Cardiac muscle cell (in vitro differentiated cells and primary cell): ENCODE results near the gene SERPINB6. TPM values are rescaled to one million over a fixed set of nuclear protein-coding genes. Genes with fewer than 3 reads are reported as not detected.

Experiments used
- DNase-seq, 2 donors: peaks; one replicate each; pipeline versions ENCODE4 v3.0.0 to v3.0.0-alpha.2; 2010 to 2017; ENCODE audit warnings: low read depth in 1 of 2, low spot score in 1 of 2
- H3K27ac ChIP-seq: fragments of 200-600 bp; sonication (generic); 2 replicates; pipeline ENCODE4 v1.5.1; 2016
- H3K27me3 ChIP-seq: fragments of 200-600 bp; sonication (generic); 2 replicates; pipeline ENCODE4 v1.6.0; 2016; ENCODE audit warnings: control low read depth
- H3K36me3 ChIP-seq: fragments of 200-600 bp; sonication (generic); 2 replicates; pipeline ENCODE4 v1.5.1; 2016; ENCODE audit warnings: control low read depth
- H3K4me1 ChIP-seq: fragments of 200-600 bp; sonication (generic); 2 replicates; pipeline ENCODE4 v1.8.1; 2017; ENCODE audit warnings: low read depth, mild to moderate bottlenecking, mixed run types
- H3K4me3 ChIP-seq: fragments of 200-600 bp; sonication (generic); 2 replicates; pipeline ENCODE4 v1.5.1; 2016; ENCODE audit warnings: mild to moderate bottlenecking
- H3K9me3 ChIP-seq: fragments of 200-600 bp; sonication (generic); 2 replicates; pipeline ENCODE4 v1.5.1; 2017; ENCODE audit warnings: low read depth, mild to moderate bottlenecking, control low read depth
- polyA plus RNA-seq: library from polyadenylated mRNA; unstranded; fragments of >200 nt; fragmentation: Nextera tagmentation; extraction: Ambion mirVana; gene quantifications from 2 replicates; pipeline ENCODE4 v1.2.1, GENCODE V29; 2016
- total RNA-seq: library from RNA; depleted of rRNA; stranded (reverse); fragments of >200 nt; gene quantifications from 2 replicates; pipeline ENCODE4 v1.2.3, GENCODE V29; 2016
- TF ChIP-seq, protein P1 (sequence below): IDR thresholded peaks from 2 replicates; pipeline ENCODE4 v1.5.1; 2012; ENCODE audit warnings: low read depth, mild to moderate bottlenecking, low read length

Gene SERPINB6
- total RNA-seq (83.4 and 122 TPM in 2 replicates), polyA plus RNA-seq (91.8 and 118 TPM in 2 replicates)

- peak within 1 kb of the TSS; percentile 65 for H3K27ac ChIP-seq
Observed at GRCh38 chr6:2971420-2972218, at the start of gene SERPINB6. SERPINB6 (minus strand) TSS chr6:2971567; CDS start chr6:2959332, 12,235 bp downstream.

GRCh38 chr6:3019749-3020320 lies 48.5 kb upstream of the SERPINB6 start:
- Histone ChIP-seq H3K27me3 (no peaks in the 10 kb centered on the region), H3K4me3 (no peak overlapping the region), H3K27ac (no peak overlapping the region), H3K36me3 (peaks cover 8% of the 10 kb centered on the region), H3K4me1 (no peaks in the 10 kb centered on the region), H3K9me3 (no peaks in the 10 kb centered on the region)
- no peak for DNase-seq
- TF ChIP-seq, protein P1, sequence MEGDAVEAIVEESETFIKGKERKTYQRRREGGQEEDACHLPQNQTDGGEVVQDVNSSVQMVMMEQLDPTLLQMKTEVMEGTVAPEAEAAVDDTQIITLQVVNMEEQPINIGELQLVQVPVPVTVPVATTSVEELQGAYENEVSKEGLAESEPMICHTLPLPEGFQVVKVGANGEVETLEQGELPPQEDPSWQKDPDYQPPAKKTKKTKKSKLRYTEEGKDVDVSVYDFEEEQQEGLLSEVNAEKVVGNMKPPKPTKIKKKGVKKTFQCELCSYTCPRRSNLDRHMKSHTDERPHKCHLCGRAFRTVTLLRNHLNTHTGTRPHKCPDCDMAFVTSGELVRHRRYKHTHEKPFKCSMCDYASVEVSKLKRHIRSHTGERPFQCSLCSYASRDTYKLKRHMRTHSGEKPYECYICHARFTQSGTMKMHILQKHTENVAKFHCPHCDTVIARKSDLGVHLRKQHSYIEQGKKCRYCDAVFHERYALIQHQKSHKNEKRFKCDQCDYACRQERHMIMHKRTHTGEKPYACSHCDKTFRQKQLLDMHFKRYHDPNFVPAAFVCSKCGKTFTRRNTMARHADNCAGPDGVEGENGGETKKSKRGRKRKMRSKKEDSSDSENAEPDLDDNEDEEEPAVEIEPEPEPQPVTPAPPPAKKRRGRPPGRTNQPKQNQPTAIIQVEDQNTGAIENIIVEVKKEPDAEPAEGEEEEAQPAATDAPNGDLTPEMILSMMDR = no peak

More at GRCh38 chr6:2971420-2972218, at the start of gene SERPINB6:
- Histone ChIP-seq H3K4me1 (peaks cover 6% of the 10 kb centered on the region), H3K27me3 (no peaks in the 10 kb centered on the region), H3K9me3 (no peaks in the 10 kb centered on the region), H3K4me3 (peak within 1 kb of the TSS; percentile 43), H3K36me3 (no peaks in the 10 kb centered on the region)
- TF ChIP-seq, protein P1 = no peak
- peak; percentile 69 to 90 for DNase-seq

GRCh38 chr6:3019065-3019464 lies 47.7 kb upstream of the SERPINB6 start:
- Histone ChIP-seq H3K27me3 (no peaks in the 10 kb centered on the region), H3K9me3 (no peaks in the 10 kb centered on the region), H3K27ac (no peak overlapping the region), H3K4me3 (no peak overlapping the region), H3K36me3 (peaks cover 8% of the 10 kb centered on the region), H3K4me1 (no peaks in the 10 kb centered on the region)
- no peak for DNase-seq
- TF ChIP-seq, protein P1 = no peak

DNA sequence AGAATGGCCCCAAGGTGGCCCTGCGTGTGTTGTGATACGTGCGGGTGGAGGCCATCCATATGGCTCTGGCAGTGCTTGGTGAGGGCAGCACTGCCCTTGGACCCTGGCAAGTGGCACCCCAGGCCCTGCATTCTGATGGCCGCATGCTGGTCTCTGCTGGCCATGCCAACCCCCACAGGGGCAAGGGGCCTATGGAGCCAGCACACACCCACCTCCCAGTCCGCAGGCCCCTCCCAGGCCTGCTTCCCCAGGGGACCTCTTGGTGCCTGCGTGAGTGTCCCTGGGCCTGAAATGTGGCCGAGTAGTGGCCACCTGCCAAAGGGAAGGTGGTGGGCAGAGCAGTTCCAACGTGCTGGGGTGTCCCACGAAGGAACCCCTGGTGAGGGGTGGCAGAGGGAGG lies 45.9 kb upstream of the SERPINB6 start:
- peaks cover 12% of the 10 kb centered on the region for H3K36me3 ChIP-seq
- H3K4me3 ChIP-seq = no peak overlapping the region
- TF ChIP-seq, protein P1 = no peak
- no peaks in the 10 kb centered on the region for H3K27me3 ChIP-seq
- H3K4me1 ChIP-seq = no peaks in the 10 kb centered on the region
- DNase-seq = no peak
- no peak overlapping the region for H3K27ac ChIP-seq
- no peaks in the 10 kb centered on the region for H3K9me3 ChIP-seq

DNA sequence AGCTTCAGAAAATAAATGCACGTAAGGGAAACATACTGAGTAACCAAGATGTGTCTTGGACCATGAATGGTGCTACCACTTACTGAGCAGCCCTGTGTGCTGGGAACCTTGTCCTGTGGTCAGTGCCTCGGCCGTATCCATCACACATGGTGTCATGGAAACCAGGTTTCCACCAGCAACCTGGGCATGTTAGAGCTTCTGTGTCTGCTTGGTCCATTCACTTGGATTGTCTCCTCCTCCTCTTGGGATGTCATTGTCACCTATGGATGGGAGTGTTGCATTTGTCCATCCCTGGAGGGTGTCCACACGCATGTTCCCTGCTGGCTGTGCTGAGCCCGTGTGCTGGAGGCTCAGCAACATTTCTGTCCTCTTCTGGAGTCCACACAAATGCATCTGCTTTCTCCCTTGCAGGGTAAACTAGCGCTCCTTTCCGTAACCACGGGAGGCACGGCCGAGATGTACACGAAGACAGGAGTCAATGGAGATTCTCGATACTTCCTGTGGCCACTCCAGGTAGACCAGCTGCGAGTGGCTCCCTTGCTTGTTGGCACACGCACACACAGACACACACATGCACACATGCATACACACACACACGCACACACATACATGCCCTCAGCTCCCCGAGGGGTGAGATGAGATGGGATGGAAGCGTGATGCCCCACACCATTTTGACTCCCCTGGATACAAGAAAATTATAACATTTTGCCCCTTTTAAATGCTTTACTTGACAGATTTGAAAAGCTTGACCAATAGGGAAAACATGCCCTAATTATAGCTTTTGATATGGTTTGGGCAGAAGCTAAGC lies 45.3 kb upstream of the SERPINB6 start:
- no peaks in the 10 kb centered on the region for H3K9me3 ChIP-seq
- H3K27ac ChIP-seq = no peak overlapping the region
- TF ChIP-seq, protein P1 = no peak
- H3K4me3 ChIP-seq = no peak overlapping the region
- H3K27me3 ChIP-seq = no peaks in the 10 kb centered on the region
- no peak for DNase-seq
- peaks cover 18% of the 10 kb centered on the region for H3K36me3 ChIP-seq
- H3K4me1 ChIP-seq = no peaks in the 10 kb centered on the region
